ENCODE data around the gene TMEM41A. TPM values are rescaled to one million over a fixed set of nuclear protein-coding genes. Genes with fewer than 3 reads are reported as not detected.

TMEM41A gene
- total RNA-seq, 1 donor from 2014 or later = 21.5 TPM

DNA sequence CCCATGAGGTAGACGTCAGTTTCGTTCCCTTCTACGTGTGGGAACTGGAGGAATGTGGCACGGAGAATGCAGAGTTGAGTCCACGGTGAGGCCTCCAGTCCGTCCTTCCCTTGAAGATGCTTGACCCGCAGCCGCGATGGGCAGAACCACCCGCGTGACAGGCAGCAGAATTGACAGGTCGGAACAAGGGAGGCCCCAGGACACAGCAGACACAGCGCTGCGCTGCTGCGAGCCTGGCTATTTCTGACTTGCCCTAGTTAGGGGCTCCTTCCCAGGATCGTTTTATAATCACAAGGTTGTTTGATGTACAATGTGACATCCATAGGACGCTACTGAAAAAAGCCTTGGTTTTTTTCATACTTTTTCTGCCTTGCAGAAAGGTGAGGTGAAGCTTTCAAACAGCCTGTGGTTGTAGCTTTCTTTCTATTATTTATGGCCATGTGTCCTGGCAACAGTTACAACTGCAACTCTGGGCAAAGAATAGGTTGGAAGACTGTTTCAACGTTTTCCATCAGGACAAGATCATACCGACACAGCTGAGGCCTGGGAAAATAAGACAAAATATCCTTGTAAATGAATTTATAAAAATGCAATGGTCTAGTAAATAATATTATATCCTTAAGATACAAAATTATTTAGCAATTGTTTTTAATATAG is 9.6 kb upstream of the TMEM41A start:
- no peaks in the 10 kb centered on the region for H3K27me3 ChIP-seq (ENCODE audit: insufficient read depth, low read length)
- H3K79me2 ChIP-seq (ENCODE audit: insufficient read depth, low read length) = no peaks in the 10 kb centered on the region
- H3K9me3 ChIP-seq (ENCODE audit: insufficient read depth, low read depth, low read length) = no peaks in the 10 kb centered on the region
- no peaks in the 10 kb centered on the region for H3K4me1 ChIP-seq (ENCODE audit: insufficient read depth, low read length)
- no peak overlapping the region for H3K4me2 ChIP-seq (ENCODE audit: low read length)
- no peaks in the 10 kb centered on the region for H3K4me1 Mint-ChIP-seq (ENCODE audit: low read depth, unreplicated experiment)
- H3K27ac ChIP-seq (ENCODE audit: low read depth, low read length) = no peak overlapping the region
- no peak overlapping the region for H3K9ac ChIP-seq (ENCODE audit: low read length)
- no peak for DNase-seq (ENCODE audit: low read depth)
- no peaks in the 10 kb centered on the region for H4K20me1 ChIP-seq (ENCODE audit: insufficient read depth, low read length)
- H3K36me3 Mint-ChIP-seq (ENCODE audit: low read depth, unreplicated experiment) = no peaks in the 10 kb centered on the region
- peaks cover 7% of the 10 kb centered on the region for H3K27me3 Mint-ChIP-seq (ENCODE audit: low read depth, unreplicated experiment)
- H3K4me3 Mint-ChIP-seq (ENCODE audit: unreplicated experiment) = no peak overlapping the region
- no peak overlapping the region for H2AFZ ChIP-seq (ENCODE audit: low read depth, low read length)
- H3K9me3 Mint-ChIP-seq (ENCODE audit: unreplicated experiment) = peaks cover 2% of the 10 kb centered on the region
- no peak overlapping the region for H3K4me3 ChIP-seq (ENCODE audit: insufficient read depth, low read depth, low read length)
- H3K27ac Mint-ChIP-seq (ENCODE audit: unreplicated experiment) = no peak overlapping the region
- TF ChIP-seq EZH2 (IDR thresholded peaks at IDR 0.05; ENCODE audit: insufficient read depth, low read length) = no peak
- FAIRE-seq = no peak
- H3K36me3 ChIP-seq (ENCODE audit: insufficient read depth, low read length) = no peaks in the 10 kb centered on the region

DNA sequence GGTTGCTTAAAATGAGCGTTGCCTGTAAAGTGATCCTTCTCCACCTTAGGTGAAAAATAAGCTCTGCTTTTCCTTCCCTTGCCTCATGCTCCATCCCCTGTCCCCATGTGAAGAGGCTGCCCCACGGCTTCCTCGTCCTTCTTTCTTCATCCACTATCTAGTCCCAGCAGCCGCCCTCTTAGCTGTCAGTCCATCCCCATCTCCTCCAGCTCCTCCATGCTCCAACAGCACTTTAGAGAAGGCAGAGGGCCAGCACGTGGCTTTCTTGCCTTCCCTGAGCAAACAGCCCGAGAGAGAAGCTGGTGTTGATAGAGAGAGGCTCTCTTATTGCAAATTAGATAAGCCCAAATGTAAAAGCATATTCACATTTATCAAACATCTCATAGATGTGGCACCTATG is 9.0 kb upstream of the TMEM41A start:
- no peak overlapping the region for H3K4me2 ChIP-seq (ENCODE audit: low read length)
- H3K27me3 Mint-ChIP-seq (ENCODE audit: low read depth, unreplicated experiment) = peaks cover 7% of the 10 kb centered on the region

GRCh38 chr3:185504636-185505035 is 5.8 kb upstream of the TMEM41A start:
- Mint-ChIP-seq H3K4me1 (ENCODE audit: low read depth, unreplicated experiment) (no peaks in the 10 kb centered on the region), H3K9me3 (ENCODE audit: unreplicated experiment) (peaks cover 4% of the 10 kb centered on the region), H3K27ac (ENCODE audit: unreplicated experiment) (no peak overlapping the region), H3K27me3 (ENCODE audit: low read depth, unreplicated experiment) (peaks cover 7% of the 10 kb centered on the region), H3K36me3 (ENCODE audit: low read depth, unreplicated experiment) (no peaks in the 10 kb centered on the region), H3K4me3 (ENCODE audit: unreplicated experiment) (no peak overlapping the region)
- Histone ChIP-seq H3K4me3 (ENCODE audit: insufficient read depth, low read depth, low read length) (no peak overlapping the region), H3K27me3 (ENCODE audit: insufficient read depth, low read length) (no peaks in the 10 kb centered on the region), H3K9ac (ENCODE audit: low read length) (no peak overlapping the region), H3K79me2 (ENCODE audit: insufficient read depth, low read length) (no peaks in the 10 kb centered on the region), H4K20me1 (ENCODE audit: insufficient read depth, low read length) (no peaks in the 10 kb centered on the region), H3K4me2 (ENCODE audit: low read length) (no peak overlapping the region), H3K4me1 (ENCODE audit: insufficient read depth, low read length) (no peaks in the 10 kb centered on the region), H3K36me3 (ENCODE audit: insufficient read depth, low read length) (no peaks in the 10 kb centered on the region), H3K27ac (ENCODE audit: low read depth, low read length) (no peak overlapping the region), H2AFZ (ENCODE audit: low read depth, low read length) (no peak overlapping the region), H3K9me3 (ENCODE audit: insufficient read depth, low read depth, low read length) (no peaks in the 10 kb centered on the region)
- no peak for FAIRE-seq
- TF ChIP-seq EZH2 (IDR thresholded peaks at IDR 0.05; ENCODE audit: insufficient read depth, low read length) = no peak
- TF ChIP-seq, protein P1, sequence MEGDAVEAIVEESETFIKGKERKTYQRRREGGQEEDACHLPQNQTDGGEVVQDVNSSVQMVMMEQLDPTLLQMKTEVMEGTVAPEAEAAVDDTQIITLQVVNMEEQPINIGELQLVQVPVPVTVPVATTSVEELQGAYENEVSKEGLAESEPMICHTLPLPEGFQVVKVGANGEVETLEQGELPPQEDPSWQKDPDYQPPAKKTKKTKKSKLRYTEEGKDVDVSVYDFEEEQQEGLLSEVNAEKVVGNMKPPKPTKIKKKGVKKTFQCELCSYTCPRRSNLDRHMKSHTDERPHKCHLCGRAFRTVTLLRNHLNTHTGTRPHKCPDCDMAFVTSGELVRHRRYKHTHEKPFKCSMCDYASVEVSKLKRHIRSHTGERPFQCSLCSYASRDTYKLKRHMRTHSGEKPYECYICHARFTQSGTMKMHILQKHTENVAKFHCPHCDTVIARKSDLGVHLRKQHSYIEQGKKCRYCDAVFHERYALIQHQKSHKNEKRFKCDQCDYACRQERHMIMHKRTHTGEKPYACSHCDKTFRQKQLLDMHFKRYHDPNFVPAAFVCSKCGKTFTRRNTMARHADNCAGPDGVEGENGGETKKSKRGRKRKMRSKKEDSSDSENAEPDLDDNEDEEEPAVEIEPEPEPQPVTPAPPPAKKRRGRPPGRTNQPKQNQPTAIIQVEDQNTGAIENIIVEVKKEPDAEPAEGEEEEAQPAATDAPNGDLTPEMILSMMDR (IDR thresholded peaks at IDR 0.05; ENCODE audit: insufficient read depth, low read depth, low read length) = no peak
- no peak for DNase-seq (ENCODE audit: low read depth)

More for the DNA sequence above, 9.0 kb upstream of the TMEM41A start:
- no peaks in the 10 kb centered on the region for H4K20me1 ChIP-seq (ENCODE audit: insufficient read depth, low read length)
- DNase-seq (ENCODE audit: low read depth) (no peak), FAIRE-seq (no peak)
- Mint-ChIP-seq H3K36me3 (ENCODE audit: low read depth, unreplicated experiment) (no peaks in the 10 kb centered on the region), H3K4me1 (ENCODE audit: low read depth, unreplicated experiment) (no peaks in the 10 kb centered on the region), H3K27ac (ENCODE audit: unreplicated experiment) (no peak overlapping the region), H3K4me3 (ENCODE audit: unreplicated experiment) (no peak overlapping the region), H3K9me3 (ENCODE audit: unreplicated experiment) (peaks cover 2% of the 10 kb centered on the region)
- no peaks in the 10 kb centered on the region for H3K4me1 ChIP-seq (ENCODE audit: insufficient read depth, low read length)
- TF ChIP-seq EZH2 (IDR thresholded peaks at IDR 0.05; ENCODE audit: insufficient read depth, low read length) = no peak
- TF ChIP-seq, protein P1 (IDR thresholded peaks at IDR 0.05; ENCODE audit: insufficient read depth, low read depth, low read length) = no peak
- no peak overlapping the region for H2AFZ ChIP-seq (ENCODE audit: low read depth, low read length)
- H3K36me3 ChIP-seq (ENCODE audit: insufficient read depth, low read length) = no peaks in the 10 kb centered on the region
- H3K4me3 ChIP-seq (ENCODE audit: insufficient read depth, low read depth, low read length) = no peak overlapping the region
- no peak overlapping the region for H3K9ac ChIP-seq (ENCODE audit: low read length)
- H3K27ac ChIP-seq (ENCODE audit: low read depth, low read length) = no peak overlapping the region
- no peaks in the 10 kb centered on the region for H3K79me2 ChIP-seq (ENCODE audit: insufficient read depth, low read length)
- H3K27me3 ChIP-seq (ENCODE audit: insufficient read depth, low read length) = no peaks in the 10 kb centered on the region
- no peaks in the 10 kb centered on the region for H3K9me3 ChIP-seq (ENCODE audit: insufficient read depth, low read depth, low read length)
